HG03108 (cell line): ENCODE data around the gene PLEK2.
"Not testable (repeated sequence)": the region's sequence is repeated elsewhere in the genome, so short reads cannot be mapped to it uniquely, and the experiment has no call there.

Experiments used
- ATAC-seq: cut with Tn5 transposase; IDR thresholded peaks from one replicate; pipeline ENCODE4 v1.9.1; 2021; ENCODE audit warnings: moderate library complexity; ENCODE audit not compliant: unreplicated experiment

Gene PLEK2, protein sequence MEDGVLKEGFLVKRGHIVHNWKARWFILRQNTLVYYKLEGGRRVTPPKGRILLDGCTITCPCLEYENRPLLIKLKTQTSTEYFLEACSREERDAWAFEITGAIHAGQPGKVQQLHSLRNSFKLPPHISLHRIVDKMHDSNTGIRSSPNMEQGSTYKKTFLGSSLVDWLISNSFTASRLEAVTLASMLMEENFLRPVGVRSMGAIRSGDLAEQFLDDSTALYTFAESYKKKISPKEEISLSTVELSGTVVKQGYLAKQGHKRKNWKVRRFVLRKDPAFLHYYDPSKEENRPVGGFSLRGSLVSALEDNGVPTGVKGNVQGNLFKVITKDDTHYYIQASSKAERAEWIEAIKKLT

DNA sequence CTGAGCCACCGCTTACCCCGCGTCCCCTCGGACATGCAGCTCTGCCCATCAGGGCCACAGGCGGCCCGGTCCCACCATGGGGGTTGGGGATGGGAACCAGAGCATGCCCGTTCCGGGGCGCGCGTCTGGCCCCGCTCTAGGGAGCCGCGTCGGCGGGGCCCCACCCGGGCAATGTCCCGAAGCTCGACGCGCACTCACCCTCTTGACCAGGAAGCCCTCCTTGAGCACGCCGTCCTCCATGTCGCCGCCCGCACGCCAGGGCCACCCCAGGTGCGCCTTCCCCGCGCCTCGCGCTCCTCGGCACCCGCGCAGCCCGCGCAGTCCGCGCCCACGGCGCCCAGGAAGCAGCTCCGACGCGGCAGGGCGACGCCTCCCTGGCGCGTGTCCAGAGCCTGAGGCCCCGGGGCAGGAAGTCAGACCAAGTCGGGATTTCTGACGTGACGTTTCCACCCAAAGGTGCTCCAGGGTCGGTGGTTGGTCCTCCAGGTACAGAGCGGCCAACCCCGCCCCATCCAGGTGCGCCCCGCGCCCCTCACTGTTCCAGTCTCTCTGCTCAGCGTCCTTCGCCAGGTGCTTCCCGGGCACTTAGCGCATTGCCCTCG, at the start of gene PLEK2:
TSS of gene PLEK2 (minus strand) at position 346 of the 602 bp plus-strand sequence. CDS start at position 240, 106 bp downstream.
- no peak for ATAC-seq

DNA sequence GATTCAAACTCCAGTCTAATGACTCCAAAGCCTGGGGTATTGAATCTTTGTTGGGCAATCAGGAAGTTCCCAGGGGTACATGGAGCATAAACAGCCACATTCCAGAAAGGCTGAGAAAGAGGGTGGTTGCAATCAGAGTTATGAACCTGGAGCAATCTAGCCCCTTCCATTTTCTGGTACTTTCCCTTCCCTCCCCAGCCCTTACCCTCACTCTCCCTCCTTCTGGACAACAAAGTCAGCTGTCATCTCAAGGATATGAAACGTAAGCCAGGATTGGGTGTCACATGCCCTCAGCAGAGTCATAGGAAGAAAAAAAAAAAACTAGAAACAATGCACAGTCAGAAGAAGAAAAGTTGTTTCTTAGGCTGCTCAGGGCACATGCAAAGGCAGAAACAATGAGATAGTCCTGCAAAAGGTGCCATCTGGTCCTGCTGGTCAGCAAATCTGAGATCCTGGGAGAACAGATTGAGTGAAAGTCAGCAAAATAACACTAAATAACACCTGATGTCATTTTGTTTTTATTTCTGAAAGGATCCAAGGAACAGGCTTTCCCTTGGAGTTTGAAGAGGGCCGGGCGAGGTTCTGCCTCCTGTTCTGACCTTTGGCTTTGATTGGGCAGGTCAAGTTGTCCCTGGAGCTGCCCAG, 49.5 kb upstream of the PLEK2 start:
- ATAC-seq: no peak

DNA sequence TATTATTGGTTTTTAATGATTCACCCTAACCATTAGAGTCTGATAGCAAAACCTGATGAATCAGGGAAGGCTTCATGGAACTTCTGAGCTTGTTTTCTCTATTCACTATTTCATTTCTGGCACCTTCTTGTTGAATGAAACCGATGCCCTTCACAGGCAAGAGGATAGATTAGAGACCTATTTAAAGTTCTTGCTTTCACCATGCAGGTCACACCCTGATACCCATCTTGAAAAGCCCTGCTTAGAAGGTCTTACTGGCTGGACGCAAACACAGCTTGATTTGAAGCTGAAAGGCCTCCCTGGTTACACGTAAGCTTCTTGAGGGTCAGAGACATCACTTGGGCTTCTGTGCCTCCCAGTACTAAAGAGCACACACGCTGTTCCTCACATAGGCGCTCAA, 47.4 kb upstream of the PLEK2 start:
- no peak for ATAC-seq

DNA sequence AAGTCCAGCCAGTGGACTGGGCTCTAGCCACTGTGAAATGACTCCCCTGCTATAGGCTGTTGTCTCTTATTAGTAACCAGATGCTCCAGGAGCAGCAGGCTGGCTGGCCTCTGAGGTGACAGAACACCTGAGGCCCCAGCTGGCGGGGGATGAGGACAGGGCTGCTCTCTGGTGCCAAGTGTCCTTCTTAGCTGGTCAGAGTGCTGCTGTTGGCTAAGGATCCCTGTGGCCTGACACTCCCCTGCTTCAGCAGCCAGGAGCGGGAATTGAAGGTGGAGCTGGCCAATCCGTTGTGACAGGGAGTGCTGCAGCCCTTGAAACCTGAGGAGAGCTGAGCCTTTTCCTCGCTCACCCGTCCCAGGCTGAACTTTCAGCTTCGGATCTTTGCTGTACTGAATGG, 45.8 kb upstream of the PLEK2 start:
- ATAC-seq: no peak

DNA sequence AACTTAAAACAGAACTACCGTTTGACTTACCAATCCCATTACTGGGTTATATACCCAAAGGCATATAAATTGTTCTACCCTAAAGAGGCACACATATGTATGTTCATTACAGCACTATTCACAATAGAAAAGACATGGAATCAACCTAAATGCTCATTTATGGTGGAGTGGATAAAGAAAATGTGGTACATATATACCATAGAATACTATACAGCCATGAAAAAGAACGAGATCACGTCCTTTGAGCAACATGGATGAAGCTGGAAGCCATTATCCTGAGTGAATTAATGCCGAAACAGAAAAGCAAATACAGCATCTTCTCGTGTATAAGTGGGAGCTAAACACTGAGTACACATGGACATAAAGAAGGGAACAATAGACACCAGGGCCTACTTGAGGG, 44.8 kb upstream of the PLEK2 start:
- no peak for ATAC-seq

DNA sequence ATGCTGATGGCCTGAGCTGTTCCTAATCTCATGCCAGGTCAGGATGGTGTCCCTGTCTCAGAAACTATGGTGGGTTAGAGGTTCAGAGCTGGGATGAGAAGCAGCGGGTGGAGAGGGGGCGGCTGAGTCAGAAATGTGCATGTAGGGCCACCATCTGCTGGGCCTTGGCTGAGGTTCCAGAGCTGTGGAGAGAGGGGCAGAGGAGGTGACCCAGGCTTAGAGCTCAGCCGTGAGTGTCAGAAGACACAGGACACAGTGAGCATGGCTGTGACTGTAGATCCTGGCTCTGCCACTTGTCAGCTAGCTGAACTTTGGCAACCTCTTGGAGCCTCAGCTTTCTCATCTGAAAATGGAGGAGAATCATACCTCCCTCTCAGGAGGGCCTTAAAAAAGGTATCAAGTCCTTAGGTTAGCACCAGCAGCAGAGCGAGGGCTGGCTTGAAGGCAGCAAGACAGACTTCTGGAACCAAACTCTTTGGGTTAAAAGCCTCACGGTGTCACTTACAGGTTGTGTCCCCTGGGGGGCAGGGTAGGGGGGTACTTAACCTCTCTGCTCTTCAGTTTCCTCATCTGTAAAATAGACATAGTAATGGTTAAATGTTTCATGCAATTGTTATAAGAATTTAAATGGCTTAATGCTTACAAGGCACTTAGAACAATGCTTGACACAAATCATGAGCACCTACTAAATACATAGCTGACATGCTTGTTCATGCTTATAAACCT, 41.8 kb upstream of the PLEK2 start:
- no peak for ATAC-seq

DNA sequence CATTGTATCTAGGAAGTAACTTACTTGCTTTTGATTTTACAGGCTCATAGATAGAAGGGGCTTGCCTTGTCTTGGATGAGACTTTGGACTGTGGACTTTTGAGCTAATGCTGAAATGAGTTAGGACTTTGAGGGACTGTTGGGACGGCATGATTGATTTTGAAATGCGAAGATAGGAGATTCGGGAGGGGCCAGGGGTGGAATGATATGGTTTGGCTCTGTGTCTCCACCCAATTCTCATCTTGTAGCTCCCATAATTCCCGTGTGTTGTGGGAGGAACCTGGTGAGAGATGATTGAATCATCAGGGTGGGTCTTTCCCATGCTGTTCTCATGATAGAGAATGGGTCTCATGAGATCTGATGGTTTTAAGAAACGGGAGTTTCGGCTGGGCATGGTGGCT, 39.7 kb upstream of the PLEK2 start:
- not testable (repeated sequence) for ATAC-seq

DNA sequence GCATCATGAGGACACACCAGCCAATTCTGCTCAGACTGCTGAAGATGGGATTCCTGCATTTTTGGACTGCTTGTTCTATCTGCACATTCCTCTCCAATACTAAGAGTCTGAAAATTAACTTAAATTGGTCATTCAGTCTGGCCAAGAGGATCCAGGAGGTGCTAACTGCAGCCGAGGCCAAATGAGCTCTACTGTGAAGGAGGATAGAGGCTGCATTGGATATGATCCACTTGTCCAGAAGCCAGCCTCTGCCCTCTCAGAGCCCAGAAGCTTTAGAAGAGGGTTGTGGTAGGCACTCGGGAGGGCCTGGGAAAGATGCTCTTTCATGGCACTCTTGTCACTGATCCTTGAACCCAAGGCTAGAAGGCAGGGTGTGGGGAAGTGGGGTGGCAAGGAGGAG, 37.1 kb upstream of the PLEK2 start:
- ATAC-seq: no peak

DNA sequence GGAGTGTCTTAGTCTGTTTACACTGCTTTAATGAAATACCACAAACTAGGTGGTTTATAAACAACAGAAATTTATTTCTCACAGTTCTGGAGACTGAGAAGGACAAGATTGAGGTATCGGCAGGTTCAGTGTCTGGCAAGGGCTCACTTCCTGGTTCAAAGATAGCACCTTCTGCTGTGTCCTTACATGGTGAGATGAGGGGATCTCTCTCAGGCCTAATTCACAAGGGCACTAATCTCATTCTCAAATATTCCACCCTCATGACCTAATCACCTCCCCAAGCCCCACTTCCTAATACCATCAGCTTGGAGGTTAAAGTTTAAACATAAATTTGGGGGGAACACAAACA, 35.0 kb upstream of the PLEK2 start:
- ATAC-seq: no peak

DNA sequence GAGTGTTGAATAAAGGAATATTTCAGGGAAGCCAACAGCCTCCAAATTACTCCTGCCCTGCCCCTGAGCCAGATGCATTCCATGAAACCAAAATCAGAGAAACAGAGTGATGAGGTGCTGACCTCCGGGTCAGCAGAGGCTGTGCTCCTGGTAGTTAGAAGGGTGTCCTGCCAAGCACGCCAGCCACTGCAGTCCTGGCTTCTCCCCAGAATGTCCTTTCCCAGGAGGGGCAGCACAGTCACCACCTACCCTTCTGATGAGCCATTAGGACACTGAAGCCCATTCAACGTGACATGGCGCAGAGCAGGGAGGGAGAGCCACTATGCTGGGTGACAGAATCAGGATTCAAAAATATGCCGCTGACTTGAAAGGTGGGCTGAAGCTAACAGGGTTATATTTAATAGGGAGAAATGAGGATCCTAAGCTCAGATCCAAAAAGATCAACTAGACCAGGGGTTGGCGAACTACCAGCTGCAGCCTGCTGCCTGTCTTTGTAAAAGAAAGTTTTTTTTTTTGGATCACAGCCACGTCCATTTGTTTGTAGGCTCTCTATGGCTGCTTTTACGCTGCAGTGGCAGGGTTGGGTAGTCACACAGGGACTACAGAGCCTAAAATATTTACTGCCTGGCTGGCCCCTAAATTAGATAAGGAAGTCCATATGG, 34.5 kb upstream of the PLEK2 start:
- no peak for ATAC-seq

DNA sequence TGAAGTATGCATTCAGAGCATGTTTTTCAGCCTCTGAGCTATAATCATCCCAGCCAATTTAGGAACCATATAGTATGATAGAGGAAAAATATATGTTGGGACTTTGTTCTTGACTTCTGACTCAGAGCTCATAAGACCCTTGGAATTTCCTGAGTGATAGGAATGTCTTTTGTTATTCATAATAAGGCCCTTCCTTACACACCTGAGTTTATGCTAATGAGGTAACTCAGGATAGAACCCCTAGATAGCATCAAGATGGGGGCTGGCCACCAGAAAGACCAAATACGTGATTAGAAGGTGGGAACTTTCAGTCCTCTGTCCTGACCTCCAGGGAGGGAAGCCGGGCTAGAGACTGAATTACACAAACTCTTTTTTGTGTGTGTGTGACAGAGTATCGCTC, 32.4 kb upstream of the PLEK2 start:
- ATAC-seq: no peak

DNA sequence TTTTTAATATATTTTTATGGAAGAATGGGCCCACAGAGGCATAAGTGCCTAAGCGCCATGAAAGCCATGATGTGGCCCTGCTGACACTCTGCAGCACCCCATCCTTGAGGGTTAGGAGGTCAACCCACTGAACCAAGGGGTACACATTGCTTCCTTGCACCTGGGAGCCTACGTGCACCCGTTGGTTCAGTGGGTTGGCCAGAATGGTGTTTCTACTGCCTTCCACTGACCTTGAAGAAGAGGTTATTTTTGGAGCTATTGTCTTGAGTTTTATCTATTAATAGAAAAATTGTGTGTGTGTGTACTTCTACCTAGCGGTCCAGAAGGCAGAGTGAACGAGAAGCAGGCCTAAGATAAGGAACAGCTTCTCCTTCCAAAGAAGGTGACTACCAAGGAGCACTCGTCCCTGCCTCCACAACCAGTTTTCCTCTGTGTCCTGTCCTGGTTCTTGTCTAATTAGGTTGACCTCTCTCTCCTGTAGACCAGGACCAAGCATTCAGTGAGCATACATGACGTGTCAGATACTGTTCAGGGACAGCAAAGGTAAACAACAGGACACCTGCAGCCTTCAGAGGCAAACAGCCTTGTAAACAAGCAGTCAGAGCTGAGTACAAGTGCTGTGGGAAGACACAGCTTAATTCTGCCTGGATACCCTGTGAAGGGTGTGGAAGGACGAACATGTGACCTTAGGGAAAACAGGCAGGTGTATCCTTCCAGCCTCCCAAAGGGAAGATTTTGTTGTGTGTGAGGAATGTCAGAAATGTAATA, 30.4 kb upstream of the PLEK2 start:
- no peak for ATAC-seq

DNA sequence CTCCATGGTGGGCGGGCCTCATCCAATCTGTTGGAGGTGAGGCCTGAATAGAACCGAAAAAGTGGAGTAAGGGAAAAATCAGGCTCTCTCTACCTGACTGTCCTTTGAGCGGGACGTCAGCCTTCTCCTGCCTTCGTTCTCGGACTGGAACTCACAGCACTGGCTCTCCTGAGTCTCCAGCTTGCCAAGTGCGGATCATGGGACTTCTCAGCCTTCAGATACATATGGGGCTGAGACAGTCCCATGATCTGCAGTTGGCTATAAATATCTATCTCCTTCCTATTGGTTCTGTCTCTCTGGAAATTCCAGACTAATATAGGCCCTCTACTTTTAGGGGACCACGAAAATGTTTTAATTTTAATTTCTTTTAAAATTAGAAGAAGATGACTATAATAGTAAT, 29.7 kb upstream of the PLEK2 start:
- ATAC-seq: no peak

DNA sequence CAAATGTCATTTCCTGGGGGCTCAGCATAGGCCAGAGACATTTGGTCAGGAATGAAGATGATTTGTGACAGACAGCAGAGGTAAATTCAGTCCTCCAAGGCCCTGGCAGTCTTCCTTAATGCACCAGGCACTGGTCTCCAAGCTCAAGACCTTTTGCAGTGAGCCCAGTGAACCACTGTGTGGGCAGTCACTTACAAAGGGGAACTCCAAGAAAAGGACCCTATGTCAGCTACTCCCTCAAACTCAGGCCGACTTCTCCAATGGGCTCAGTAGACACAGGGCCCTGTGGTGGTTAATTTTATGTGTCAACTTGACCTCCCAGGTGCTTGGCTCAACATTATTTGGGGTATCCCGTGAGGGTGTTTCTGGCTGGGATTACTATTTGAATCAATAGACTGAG, 29.3 kb upstream of the PLEK2 start:
- ATAC-seq: no peak

DNA sequence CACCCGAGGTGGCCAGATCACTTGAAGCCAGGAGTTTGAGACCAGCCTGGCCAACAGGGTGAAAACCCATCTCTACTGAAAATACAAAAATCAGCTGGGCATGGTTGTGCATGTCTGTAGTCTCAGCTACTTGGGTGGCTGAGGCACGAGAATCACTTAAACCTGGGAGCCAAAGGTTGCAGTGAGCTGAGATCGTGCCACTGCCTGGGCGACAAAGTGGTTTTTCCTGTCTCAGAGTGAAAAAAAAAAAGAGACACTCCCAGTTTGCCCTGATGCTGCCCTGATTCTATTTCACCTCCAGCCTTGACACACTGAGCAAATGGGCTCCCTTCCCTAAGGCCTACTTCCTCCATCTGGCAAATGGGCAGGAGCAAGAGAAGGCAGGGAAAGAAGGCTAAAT, 28.5 kb upstream of the PLEK2 start:
- ATAC-seq: no peak

DNA sequence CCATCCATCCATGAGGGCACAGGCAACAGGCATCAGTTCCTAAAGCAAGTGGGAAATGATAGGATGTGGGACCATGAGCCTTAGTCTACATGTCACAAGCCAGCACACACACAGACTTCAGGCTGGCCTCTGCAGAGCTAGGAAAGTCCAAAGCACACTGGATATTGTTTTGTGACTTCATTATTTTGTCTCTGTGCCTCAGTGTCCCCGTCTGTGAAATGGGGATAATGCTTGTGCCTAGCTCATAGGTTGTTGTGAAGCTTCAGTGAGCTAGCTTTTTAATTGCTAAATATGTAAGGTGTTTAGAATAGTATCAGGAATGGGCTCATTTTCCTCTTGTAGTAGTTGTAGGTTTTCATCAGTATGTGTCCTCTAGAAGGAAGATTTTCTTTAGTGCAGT, 27.0 kb upstream of the PLEK2 start:
- ATAC-seq: no peak

DNA sequence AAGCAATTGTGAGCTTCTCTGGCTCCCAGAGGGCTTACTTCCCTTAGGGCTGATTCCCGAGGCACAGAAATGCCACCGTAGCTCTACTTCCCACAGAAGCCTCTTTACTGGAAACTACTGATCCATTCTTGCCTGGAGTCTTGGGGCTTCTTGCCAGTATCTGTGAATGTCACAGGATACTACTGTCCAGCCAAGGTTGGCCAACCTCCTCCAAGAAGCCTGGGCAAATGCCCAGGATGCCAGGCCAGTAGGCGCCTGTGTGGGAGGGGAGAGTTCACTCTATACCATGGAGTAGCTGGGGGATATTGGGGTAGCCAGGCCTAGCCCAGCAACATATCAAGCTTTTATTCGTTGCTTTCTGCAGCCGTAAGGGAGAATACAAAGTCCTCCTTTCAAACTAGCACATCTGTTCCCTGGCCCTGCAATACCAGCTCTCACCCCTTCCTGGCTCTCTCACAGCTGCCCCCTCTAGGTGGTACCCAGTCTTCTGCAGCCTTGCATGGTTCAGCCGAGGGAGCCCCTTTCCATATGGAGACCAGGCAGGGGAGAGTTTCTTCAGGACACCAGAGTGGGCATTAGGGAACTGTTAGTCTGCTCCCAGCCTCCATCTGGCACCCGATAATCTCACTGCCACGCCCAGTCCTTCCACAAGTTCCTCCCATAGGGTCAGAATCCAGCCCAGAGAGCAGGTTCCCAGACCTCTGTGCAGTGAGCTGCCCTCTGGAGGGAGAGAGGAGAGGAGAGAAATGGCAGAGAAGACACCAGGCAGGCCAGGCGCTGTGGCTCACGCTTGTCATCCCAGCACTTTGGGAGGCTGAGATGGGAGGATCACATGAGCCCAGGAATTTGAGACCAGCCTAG, 24.3 kb upstream of the PLEK2 start:
- no peak for ATAC-seq

DNA sequence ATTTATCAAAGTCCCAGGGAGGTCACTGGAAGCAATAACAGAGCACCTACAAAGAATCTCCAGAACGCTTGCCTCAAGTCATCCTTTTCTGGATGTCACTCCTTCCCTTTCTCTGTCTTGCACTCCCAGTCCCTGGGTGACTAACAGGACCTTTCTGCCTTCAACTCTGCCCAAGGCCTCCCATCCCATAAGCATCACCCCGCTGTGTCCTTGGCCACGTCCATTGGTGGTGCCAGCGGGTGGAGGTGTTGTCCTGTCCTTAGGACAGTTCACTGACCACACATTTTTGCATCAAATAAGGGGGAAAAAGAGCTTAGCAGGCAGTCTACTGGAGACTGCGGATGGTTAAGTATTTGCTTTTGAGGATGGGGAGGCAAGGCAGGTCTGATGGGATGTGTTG, 23.6 kb upstream of the PLEK2 start:
- ATAC-seq: no peak

DNA sequence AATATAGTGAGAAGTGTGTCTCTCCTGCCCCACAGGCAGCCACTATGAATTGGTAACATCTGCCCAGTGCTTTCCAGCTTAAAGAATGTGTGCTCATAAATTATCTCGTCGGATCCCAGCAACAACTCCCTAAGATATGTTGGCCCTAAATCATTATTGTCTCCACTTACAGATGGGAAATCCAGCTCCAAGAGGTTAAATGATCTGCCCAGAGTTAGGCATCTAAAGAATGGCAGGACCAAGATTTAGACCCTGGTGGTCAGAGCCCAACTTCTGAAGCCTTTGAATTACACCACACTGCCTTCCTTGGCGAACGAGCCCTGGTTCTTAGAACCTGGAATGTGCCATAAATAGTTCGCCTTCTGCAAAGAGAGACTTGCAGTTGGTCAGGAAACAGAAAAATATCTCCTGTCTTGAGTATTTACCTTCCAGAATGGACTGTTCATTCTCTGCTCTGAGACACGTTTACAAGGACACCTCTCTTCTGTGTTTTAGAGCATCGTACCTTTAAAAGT, 20.1 kb upstream of the PLEK2 start:
- no peak for ATAC-seq
